HTR-8/SVneo (cell line): ENCODE data around the gene PTGES.

Experiments used
- DNase-seq: peaks from one replicate; pipeline ENCODE4 v3.0.0; 2011; ENCODE audit warnings: low spot score, mixed read lengths; ENCODE audit not compliant: insufficient read length
- FAIRE-seq: peaks from 2 replicates; lab custom pipeline; 2011; peaks lifted over from hg19 to GRCh38; lab: Jason Lieb, UNC

PTGES gene

DNA sequence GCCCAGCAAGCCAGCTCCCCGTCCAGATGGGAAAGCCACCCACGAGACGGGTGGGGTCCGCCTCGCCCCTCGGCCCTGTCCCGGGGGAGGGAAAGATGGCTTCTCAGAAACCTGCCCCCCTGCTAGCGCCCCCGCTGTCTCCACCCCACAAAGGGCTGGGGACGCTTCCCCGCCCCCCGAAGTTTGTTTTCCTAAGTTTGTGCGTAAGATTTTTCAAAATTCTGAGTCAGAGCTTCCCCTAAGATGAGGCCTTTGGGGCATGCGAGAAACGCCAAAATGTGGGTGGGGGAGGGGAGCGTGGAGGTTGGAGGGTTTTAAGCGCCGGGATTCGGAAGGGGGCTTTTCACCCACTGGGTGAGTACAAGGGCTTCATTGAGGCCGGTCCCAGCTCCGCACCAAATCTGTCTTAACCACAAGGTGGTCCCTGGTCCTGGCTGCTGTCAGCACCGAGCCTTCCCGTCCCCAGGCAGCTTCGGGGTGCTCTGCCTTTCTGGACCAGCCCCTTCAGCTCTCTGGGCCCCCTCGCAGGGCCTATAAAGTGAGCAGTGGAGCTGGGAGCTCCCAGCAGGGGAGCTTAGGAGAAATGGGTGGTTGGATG is 55.1 kb downstream of the PTGES start:
- FAIRE-seq (no peak), DNase-seq (peak; percentile 48)

GRCh38 chr9:129696944-129697655 is 55.7 kb downstream of the PTGES start:
- FAIRE-seq (no peak), DNase-seq (peak; percentile 44)

- no peak for FAIRE-seq
Measured at GRCh38 chr9:129695870-129696269, 57.0 kb downstream of the PTGES start.

GRCh38 chr9:129694243-129694646 is 58.6 kb downstream of the PTGES start:
- DNase-seq (no peak), FAIRE-seq (no peak)

More at GRCh38 chr9:129695870-129696269, 57.0 kb downstream of the PTGES start:
- DNase-seq: no peak

GRCh38 chr9:129693741-129694140 is 59.1 kb downstream of the PTGES start:
- no peak for DNase-seq
- no peak for FAIRE-seq

DNA sequence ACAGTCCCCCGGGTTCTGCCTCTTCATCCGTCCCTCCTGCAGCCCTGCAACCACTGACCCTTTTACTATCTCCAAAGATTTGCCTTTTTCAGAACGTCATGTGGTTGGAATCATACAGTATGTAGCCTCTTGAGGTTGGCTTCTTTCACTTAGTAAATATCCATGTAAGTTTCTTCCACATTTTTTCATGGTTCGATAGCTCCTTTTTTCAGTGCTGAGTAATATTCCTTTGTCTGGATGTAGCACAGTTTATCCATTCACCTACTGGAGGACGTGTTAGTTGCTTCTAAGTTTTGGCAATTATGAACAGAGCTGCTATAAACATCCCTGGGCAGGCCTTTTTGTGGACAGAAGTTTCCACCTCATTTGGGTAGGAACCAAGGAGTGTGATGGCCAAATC is 60.3 kb downstream of the PTGES start:
- no peak for FAIRE-seq
- no peak for DNase-seq
